Right atrium auricular region (tissue), 2 donors: ENCODE measurements around the gene KCNQ1. TPM values are rescaled to one million over a fixed set of nuclear protein-coding genes. Genes with fewer than 3 reads are reported as not detected.

Experiments used
- DNase-seq: peaks from one replicate; pipeline ENCODE4 v3.0.0-alpha.2; 2019; ENCODE audit warnings: low spot score
- H3K27ac ChIP-seq, 2 donors: fragments of 200-600 bp; sonication (generic); 1 replicate in 1 of 2; 2 replicates in 1 of 2; pipeline ENCODE4 v1.5.1; 2016 to 2019
- H3K27me3 ChIP-seq, 2 donors: fragments of 200-600 bp; sonication (generic); one replicate each; pipeline versions ENCODE4 v1.5.1 to v1.6.0; 2017 to 2019
- H3K36me3 ChIP-seq: fragments of 200-600 bp; sonication (generic); one replicate; pipeline ENCODE4 v1.5.1; 2016
- H3K4me1 ChIP-seq, 2 donors: fragments of 200-600 bp; sonication (generic); one replicate each; pipeline versions ENCODE4 v1.5.1 to v1.6.0; 2017 to 2019
- H3K4me3 ChIP-seq, 2 donors: fragments of 200-600 bp; sonication (generic); 1 replicate in 1 of 2; 2 replicates in 1 of 2; pipeline ENCODE4 v1.5.1; 2017 to 2019; ENCODE audit warnings: mild to moderate bottlenecking in 1 of 2, moderate library complexity in 1 of 2
- H3K9me3 ChIP-seq, 2 donors: fragments of 200-600 bp; sonication (generic); one replicate each; pipeline ENCODE4 v1.5.1; 2019
- total RNA-seq, 2 donors: library from RNA; depleted of rRNA; stranded (reverse); fragments of >200 nt; gene quantifications; one replicate each; pipeline ENCODE4 v1.1.0, GENCODE V29; 2016
- TF ChIP-seq, protein P1 (sequence below), 2 donors: fragments of 200-600 bp; sonication (generic); IDR thresholded peaks; one replicate each; pipeline ENCODE4 v1.5.1; 2019; ENCODE audit warnings: antibody characterized with exemption in 2 of 2

KCNQ1 gene
- total RNA-seq, 2 donors from 2014 or later, result 12.7 to 25.1 TPM

DNA sequence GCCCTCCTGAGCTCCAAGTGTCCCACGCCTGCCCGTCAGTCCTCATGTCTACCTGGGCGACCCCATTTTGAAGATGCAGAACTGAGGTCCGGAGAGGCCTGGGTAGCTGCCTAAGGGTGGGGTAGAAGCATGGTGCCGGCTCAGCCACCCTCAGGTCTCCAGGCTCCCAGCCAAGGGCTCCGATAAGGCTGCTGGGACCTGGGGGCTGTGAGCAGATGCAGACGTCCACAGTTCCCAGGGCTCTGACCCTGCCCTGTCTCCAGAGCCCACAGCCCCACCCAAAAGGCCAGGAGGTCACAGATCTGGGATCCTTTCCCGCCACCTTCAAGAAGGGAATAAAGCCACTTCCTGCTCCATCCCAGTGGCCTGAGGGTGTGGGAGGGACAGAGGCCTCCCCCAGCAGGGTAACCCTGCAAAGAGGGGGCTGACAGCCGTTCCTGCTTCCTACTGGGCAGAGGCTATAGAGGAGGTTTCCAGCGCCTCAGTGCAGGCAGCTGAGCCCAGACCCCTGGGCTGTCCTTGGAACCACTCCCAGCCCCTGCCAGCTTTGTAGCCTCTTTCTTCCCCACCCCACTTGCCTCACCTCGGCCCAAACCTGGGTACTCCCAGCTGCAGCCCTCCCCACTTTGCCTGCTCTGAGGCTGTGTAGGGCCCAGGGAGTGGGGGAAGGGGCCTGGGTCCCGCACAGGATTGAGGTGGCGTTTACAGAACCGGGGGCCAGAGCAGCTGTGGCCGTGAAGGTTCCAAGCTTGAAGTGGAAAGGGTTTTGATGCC, 355.3 kb downstream of the KCNQ1 start:
- TF ChIP-seq, protein P1, sequence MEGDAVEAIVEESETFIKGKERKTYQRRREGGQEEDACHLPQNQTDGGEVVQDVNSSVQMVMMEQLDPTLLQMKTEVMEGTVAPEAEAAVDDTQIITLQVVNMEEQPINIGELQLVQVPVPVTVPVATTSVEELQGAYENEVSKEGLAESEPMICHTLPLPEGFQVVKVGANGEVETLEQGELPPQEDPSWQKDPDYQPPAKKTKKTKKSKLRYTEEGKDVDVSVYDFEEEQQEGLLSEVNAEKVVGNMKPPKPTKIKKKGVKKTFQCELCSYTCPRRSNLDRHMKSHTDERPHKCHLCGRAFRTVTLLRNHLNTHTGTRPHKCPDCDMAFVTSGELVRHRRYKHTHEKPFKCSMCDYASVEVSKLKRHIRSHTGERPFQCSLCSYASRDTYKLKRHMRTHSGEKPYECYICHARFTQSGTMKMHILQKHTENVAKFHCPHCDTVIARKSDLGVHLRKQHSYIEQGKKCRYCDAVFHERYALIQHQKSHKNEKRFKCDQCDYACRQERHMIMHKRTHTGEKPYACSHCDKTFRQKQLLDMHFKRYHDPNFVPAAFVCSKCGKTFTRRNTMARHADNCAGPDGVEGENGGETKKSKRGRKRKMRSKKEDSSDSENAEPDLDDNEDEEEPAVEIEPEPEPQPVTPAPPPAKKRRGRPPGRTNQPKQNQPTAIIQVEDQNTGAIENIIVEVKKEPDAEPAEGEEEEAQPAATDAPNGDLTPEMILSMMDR (IDR thresholded peaks at IDR 0.05), result no peak
- no peaks in the 10 kb centered on the region for H3K4me1 ChIP-seq
- no peaks in the 10 kb centered on the region for H3K27me3 ChIP-seq
- no peaks in the 10 kb centered on the region for H3K36me3 ChIP-seq
- no peak for DNase-seq
- H3K4me3 ChIP-seq, result no peak overlapping the region
- H3K27ac ChIP-seq, result no peak overlapping the region
- no peaks in the 10 kb centered on the region for H3K9me3 ChIP-seq

DNA sequence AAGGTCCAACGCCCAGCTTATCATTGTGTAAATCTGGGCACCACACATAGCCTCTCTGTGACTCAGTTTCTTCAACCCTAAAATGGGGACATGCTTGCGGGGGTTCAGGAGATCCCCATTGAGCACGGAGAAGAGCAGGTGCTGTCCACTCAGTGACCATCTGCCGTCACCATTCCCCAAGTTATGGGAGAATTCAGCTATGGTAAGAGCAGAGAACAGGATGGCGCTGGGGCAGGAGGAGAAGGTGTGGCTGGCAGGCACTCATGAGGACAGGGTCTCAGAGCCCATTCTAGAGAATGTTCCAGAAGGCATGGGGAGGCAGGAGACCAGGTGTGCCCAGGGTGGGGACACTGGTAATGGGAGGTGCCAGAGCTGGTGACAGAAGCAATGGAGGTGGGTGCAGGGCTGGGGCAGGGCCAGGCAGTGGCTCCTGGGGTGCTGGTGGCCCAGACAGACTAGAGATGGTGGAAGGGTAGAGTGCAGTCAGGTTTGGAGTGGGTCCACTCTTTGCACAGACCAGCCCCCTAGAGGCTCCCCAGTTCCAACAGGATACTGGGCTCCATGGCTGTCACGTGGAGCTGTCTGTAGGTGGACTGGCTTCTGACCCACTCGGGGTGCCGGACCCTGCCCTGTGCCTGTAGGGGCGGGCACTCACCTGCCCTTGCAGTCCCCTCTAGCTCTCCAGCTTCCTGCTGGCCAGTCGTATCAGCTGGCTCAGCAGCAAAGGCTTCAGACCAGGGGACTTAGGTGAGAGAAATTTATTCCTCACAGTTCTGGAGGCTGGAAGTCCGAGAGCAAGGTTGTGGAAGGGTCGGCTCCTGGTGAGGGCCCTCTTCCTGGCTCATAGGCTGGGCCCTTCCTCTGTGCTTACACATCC, 356.1 kb downstream of the KCNQ1 start:
- Histone ChIP-seq H3K4me3 (no peak overlapping the region), H3K36me3 (no peaks in the 10 kb centered on the region), H3K27ac (no peak overlapping the region), H3K9me3 (no peaks in the 10 kb centered on the region), H3K27me3 (no peaks in the 10 kb centered on the region), H3K4me1 (peaks cover 0 to 8% of the 10 kb centered on the region in 2 donors)
- TF ChIP-seq, protein P1 (IDR thresholded peaks at IDR 0.05), result no peak
- DNase-seq, result no peak

DNA sequence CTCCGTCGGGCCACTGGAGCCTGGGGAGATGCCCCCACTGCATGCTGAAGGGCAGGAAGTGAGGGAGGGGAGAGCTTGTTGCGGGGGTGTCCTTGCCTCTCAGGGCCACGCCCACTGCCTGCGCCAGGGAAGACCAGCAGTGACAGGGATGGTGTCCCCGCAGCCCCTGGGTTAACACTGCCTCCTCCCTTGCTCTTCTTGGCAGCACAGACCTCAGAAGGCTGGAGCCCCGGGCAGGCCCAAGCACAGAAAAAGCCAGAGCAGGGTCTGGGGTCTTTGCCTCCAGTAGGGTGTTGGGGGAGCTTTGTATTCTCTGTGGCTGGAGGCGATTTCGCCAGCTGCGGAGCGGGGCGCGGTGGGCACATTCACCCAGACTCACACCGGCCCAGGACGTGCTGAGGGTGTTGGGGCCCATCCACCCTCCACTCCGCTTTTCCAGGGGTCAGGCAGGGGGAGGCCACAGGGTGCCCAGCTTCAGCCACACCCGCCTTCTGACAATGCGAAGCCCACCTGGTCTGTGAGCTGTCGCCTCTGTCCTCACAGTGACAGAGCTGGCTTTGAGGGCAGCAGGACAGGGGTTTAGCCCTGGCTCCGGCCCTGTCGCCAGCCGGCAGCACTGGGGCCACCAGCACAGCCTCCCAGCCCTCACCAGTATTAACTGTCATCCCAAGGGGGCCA, 357.0 kb downstream of the KCNQ1 start:
- no peak for DNase-seq
- TF ChIP-seq, protein P1 (IDR thresholded peaks at IDR 0.05), result no peak
- Histone ChIP-seq H3K9me3 (no peaks in the 10 kb centered on the region), H3K27me3 (no peaks in the 10 kb centered on the region), H3K4me3 (no peak overlapping the region), H3K36me3 (no peaks in the 10 kb centered on the region), H3K27ac (no peak overlapping the region), H3K4me1 (peaks cover 0 to 14% of the 10 kb centered on the region in 2 donors)

DNA sequence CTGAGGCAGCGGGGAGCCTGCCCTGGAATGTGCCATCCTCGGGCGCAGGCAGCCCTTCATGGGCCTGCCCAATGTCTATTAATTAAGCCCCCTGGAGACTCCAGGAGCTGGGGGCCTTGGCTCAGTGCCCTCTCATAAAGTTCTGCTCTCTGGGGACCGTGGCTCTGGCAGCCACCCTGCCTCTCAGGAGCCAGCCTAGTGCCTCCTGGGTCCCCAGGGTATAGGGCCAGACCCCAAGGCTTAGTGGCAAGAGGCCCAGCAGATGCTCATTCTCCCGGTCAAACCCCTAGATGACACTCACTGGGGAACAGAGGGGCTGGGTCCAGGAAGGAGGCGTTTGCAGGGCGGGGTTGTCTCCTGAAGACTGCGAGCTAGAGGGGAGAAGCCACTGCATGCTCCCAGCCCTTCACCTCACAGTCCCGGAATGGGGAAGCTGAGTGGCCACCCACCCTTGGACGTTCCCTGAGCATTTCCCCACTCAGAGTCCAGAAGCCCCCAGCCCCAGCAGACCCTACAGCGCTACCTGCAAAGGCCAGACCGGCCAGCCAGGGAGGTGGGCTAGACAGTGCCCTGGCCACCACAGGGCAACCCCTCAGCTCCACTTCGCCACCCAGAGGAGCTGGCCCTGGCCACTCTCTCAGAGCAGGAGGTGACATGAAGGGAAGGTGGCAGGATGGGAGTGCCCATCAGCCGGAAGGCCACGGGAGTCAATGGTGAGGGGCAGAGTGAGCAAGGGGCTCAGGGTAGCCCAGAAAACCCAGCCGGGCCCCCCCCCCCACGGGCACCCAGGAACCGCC, 357.8 kb downstream of the KCNQ1 start:
- DNase-seq, result no peak
- Histone ChIP-seq H3K9me3 (no peaks in the 10 kb centered on the region), H3K27ac (no peak overlapping the region), H3K27me3 (no peaks in the 10 kb centered on the region), H3K4me3 (no peak overlapping the region), H3K4me1 (peaks cover 0 to 22% of the 10 kb centered on the region in 2 donors), H3K36me3 (no peaks in the 10 kb centered on the region)
- TF ChIP-seq, protein P1 (IDR thresholded peaks at IDR 0.05), result no peak
